Osteocyte (in vitro differentiated cells): Measurements from ENCODE around the gene FNDC3B. TPM values are rescaled to one million over a fixed set of nuclear protein-coding genes. Genes with fewer than 3 reads are reported as not detected.

ENCODE experiments used
- DNase-seq: peaks from one replicate; pipeline ENCODE4 v3.0.0; 2021; ENCODE audit warnings: mixed read lengths; ENCODE audit not compliant: unreplicated experiment; ENCODE audit errors: extremely low spot score
- H3K27ac Mint-ChIP-seq: one replicate; pipeline ENCODE4 v1.8.0; 2021; ENCODE audit warnings: mild to moderate bottlenecking, mixed read lengths; ENCODE audit not compliant: unreplicated experiment
- H3K27me3 Mint-ChIP-seq: one replicate; pipeline ENCODE4 v1.8.0; 2021; ENCODE audit warnings: mixed read lengths; ENCODE audit not compliant: unreplicated experiment
- H3K36me3 Mint-ChIP-seq: one replicate; pipeline ENCODE4 v1.8.0; 2021; ENCODE audit warnings: mixed read lengths; ENCODE audit not compliant: unreplicated experiment
- H3K4me1 Mint-ChIP-seq: one replicate; pipeline ENCODE4 v1.8.0; 2021; ENCODE audit warnings: mixed read lengths; ENCODE audit not compliant: unreplicated experiment
- H3K4me3 Mint-ChIP-seq: one replicate; pipeline ENCODE4 v1.8.0; 2021; ENCODE audit warnings: mild to moderate bottlenecking, moderate library complexity, mixed read lengths; ENCODE audit not compliant: unreplicated experiment
- H3K9me3 Mint-ChIP-seq: one replicate; pipeline ENCODE4 v1.8.0; 2021; ENCODE audit warnings: mixed read lengths; ENCODE audit not compliant: unreplicated experiment
- CTCF ChIP-seq: fragments of 200-600 bp; sonication (generic); IDR thresholded peaks from 2 replicates; pipeline ENCODE4 v1.5.0; 2021; ENCODE audit warnings: antibody characterized with exemption, mild to moderate bottlenecking, moderate library complexity
- total RNA-seq: library from RNA; stranded (reverse); gene quantifications from 2 replicates; pipeline ENCODE4 v1.2.1, GENCODE V29; 2021

FNDC3B gene
- total RNA-seq, 1 donor from 2014 or later, result 240 TPM

DNA sequence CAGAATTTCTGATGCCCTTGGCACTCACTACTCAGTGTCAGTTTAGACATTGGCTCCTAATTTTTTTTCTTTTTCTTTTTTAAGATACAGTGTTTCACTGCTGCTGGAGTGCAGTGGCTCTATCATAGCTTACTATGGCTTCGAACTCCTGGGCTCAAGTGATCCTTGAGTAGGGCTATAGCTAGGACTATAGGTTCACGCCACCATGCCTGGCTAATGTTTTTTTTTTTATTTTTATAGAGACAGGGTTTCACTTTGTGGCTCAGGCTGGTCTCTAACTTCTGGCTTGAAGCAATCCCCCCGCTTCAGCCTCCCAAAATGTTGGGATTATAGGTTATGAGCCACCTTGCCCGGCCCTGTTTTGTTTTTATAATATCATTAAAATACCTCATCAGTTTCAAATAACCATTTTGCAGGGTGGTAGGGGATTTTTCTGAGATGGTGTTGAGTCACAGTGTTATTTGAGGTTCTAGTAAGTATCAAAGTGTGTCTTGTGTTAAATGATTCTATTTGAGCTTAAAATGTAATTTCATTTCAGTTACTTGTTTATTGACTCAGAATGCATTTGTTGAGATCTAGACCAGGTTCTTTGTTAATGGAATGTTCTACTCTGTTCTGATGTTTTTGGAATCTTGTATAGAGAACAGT, 7.0 kb downstream of the FNDC3B start:
- no peaks in the 10 kb centered on the region for H3K27me3 Mint-ChIP-seq
- DNase-seq, result no peak
- peaks cover 70% of the 10 kb centered on the region for H3K4me1 Mint-ChIP-seq
- no peak overlapping the region for H3K4me3 Mint-ChIP-seq
- H3K27ac Mint-ChIP-seq, result peak overlapping the region; percentile 60
- H3K9me3 Mint-ChIP-seq, result peaks cover 4% of the 10 kb centered on the region
- H3K36me3 Mint-ChIP-seq, result peaks cover 21% of the 10 kb centered on the region
- TF ChIP-seq CTCF, result no peak

- H3K4me1 Mint-ChIP-seq, result peaks cover 65% of the 10 kb centered on the region
- no peak overlapping the region for H3K27ac Mint-ChIP-seq
- peaks cover 32% of the 10 kb centered on the region for H3K36me3 Mint-ChIP-seq
- H3K4me3 Mint-ChIP-seq, result no peak overlapping the region
- peaks cover 4% of the 10 kb centered on the region for H3K9me3 Mint-ChIP-seq
- DNase-seq, result no peak
- TF ChIP-seq CTCF, result no peak
- H3K27me3 Mint-ChIP-seq, result no peaks in the 10 kb centered on the region
Observed at GRCh38 chr3:172047567-172048115, 8.3 kb downstream of the FNDC3B start.

- Mint-ChIP-seq H3K27me3 (no peaks in the 10 kb centered on the region), H3K27ac (no peak overlapping the region), H3K36me3 (peaks cover 30% of the 10 kb centered on the region), H3K9me3 (peaks cover 4% of the 10 kb centered on the region), H3K4me1 (peaks cover 63% of the 10 kb centered on the region), H3K4me3 (no peak overlapping the region)
- TF ChIP-seq CTCF, result no peak
- no peak for DNase-seq
Observed at GRCh38 chr3:172048599-172048998, 9.2 kb downstream of the FNDC3B start.

- Mint-ChIP-seq H3K36me3 (peaks cover 44% of the 10 kb centered on the region), H3K4me1 (peaks cover 54% of the 10 kb centered on the region), H3K9me3 (peaks cover 4% of the 10 kb centered on the region), H3K27ac (no peak overlapping the region), H3K4me3 (no peak overlapping the region), H3K27me3 (no peaks in the 10 kb centered on the region)
- no peak for TF ChIP-seq CTCF
- no peak for DNase-seq
Observed at GRCh38 chr3:172051310-172051956, 12.1 kb downstream of the FNDC3B start.

DNA sequence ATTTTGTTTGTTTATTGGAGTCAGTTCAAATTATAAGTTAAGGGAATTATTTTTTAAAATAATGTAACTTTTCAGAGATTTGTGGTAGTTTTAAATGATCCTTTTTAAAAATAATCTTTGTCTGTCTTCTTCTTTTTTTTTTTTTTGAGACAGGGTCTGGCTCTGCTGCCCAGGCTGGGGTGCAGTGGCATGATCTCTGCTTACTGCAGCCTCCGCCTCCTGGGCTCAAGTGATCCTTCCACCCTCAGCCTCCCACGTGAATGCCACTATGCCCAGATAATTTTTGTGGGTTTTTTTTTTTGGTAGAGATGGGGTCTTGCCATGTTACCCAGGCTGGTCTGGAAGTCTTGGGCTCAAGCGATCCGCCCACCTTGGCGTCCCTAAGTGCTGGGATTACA, 12.6 kb downstream of the FNDC3B start:
- Mint-ChIP-seq H3K27ac (no peak overlapping the region), H3K27me3 (no peaks in the 10 kb centered on the region), H3K4me3 (no peak overlapping the region), H3K36me3 (peaks cover 48% of the 10 kb centered on the region), H3K9me3 (peaks cover 4% of the 10 kb centered on the region), H3K4me1 (peaks cover 54% of the 10 kb centered on the region)
- no peak for TF ChIP-seq CTCF
- no peak for DNase-seq
